GM12875 (cell line): Measurements from ENCODE around the gene ULK2.

Experiments used
- H3K4me3 ChIP-seq: one replicate; pipeline ENCODE4 v1.5.1; 2011; ENCODE audit warnings: low read depth, low read length, control low read depth
- TF ChIP-seq, protein P1 (sequence below): IDR thresholded peaks from 2 replicates; pipeline ENCODE4 v1.5.1; 2011; ENCODE audit warnings: low read depth, mild to moderate bottlenecking, control low read depth, inconsistent platforms, low read length, moderate library complexity, borderline replicate concordance; ENCODE audit not compliant: insufficient read depth

The ULK2 gene

DNA sequence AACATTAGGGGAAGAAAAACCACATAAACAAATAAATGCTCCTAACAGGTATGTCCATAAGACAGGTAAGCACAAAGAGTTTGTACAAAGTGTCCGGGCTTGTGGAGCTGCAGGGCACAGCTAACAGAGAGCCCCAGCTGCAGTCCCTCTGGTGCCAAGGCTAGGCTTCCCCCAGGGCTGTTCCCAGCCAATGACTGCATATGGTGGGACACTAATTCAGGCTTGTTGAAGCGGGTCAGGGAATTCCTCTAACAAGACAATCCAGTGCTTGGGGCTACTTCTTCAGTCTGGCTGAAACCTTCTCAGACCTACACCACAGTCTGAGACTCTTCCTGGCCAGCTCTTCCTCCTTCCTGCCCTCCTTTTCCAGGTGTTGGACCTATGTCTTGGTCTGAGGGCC, 67.9 kb downstream of the ULK2 start:
- TF ChIP-seq, protein P1, sequence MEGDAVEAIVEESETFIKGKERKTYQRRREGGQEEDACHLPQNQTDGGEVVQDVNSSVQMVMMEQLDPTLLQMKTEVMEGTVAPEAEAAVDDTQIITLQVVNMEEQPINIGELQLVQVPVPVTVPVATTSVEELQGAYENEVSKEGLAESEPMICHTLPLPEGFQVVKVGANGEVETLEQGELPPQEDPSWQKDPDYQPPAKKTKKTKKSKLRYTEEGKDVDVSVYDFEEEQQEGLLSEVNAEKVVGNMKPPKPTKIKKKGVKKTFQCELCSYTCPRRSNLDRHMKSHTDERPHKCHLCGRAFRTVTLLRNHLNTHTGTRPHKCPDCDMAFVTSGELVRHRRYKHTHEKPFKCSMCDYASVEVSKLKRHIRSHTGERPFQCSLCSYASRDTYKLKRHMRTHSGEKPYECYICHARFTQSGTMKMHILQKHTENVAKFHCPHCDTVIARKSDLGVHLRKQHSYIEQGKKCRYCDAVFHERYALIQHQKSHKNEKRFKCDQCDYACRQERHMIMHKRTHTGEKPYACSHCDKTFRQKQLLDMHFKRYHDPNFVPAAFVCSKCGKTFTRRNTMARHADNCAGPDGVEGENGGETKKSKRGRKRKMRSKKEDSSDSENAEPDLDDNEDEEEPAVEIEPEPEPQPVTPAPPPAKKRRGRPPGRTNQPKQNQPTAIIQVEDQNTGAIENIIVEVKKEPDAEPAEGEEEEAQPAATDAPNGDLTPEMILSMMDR, result no peak
- H3K4me3 ChIP-seq, result no peak overlapping the region

DNA sequence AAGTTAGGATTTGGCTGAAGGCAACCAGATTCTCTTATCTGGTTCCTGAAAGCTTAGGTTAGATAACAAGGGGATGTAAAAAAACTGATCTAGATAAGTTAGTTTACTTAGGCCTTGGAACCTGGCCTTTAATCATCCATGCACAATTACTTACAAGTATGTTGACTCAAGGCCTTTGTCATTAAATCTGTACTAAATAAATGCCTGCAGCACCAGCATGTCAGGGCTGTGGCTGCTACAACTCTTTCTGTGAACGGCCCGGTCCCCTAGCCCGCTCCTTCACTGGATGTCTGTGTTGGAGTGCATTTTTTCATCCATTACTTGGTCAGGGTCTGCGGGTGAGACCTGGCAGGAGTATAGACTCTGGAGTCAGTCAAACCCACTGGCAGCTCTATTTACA, 71.3 kb downstream of the ULK2 start:
- no peak overlapping the region for H3K4me3 ChIP-seq
- TF ChIP-seq, protein P1, result no peak

DNA sequence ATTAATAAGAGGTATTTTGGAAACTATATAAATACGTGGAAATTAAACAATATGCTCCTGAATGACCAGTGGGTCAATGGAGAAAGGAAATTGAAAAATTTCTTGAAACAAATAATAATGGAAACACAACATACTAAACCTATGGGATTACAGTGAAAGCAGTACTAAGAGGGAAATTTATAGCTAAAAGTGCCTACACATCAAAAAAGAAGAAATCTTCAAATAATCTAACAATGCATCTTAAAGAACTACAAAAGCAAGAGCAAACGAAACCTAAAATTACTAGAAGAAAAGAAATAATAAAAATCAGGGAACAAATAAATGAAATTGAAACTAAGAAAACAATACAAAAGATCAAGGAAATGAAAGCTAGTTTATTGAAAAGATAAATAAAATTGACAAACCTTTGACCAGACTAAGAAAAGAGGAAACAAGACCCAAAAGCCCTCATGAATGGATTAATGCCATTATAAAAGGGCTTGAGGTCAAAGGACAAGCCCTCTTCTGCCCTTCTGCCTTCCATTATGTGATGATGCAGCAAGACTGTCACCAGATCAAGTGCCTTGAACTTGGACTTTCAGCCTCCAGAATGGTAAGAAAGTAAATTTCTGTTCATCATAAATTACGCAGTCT, 75.7 kb downstream of the ULK2 start:
- TF ChIP-seq, protein P1, result no peak
- H3K4me3 ChIP-seq, result no peak overlapping the region

DNA sequence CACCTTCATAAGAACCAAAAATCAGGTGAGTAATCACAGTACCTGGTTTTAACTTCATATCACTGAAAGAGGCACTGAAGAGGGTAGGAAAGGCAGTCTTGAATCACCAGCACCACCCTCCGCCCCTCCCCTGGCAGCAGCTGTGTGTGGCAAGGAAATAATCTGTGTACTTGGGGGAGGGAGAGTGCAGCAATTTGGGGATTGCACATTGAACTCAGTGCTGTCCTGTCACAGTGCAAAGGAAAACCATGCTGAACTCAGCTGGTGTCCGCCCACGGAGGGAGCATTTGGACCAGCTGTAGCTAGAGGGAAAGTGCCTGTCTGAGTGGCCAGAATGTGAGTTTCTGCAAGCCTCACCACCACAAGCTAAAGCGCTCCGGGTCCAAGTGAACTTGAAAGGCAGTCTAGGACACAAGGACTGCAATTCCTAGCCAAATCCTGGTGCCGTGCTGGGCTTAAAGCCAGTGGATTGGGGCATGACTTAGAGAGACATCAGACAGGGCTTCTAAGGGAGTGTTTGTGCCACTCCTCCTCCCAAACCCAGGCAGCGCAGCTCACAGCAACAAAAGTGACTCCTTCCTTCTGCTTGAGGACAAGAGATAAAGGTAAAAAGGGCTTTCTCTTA, 79.9 kb downstream of the ULK2 start:
- TF ChIP-seq, protein P1, result no peak
- no peak overlapping the region for H3K4me3 ChIP-seq

DNA sequence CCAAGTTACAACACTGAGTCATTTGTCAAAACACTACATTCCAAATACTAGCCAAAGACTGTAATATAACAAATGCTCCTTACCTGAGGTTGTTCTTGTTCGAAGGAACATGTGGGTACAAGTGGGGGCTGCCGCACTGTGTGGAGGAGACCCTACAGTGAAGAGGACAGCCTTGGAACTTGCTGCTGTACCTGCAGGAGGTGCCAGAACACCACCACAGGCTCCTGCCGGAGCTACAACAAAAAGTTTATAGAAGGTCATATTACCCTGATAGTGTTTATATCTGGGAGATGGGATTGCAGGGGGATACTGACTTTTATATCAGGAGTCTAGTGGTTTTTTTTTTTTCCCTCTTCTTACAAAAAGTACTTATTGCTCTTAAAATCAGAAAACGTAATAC, 81.9 kb downstream of the ULK2 start:
- TF ChIP-seq, protein P1, result no peak

DNA sequence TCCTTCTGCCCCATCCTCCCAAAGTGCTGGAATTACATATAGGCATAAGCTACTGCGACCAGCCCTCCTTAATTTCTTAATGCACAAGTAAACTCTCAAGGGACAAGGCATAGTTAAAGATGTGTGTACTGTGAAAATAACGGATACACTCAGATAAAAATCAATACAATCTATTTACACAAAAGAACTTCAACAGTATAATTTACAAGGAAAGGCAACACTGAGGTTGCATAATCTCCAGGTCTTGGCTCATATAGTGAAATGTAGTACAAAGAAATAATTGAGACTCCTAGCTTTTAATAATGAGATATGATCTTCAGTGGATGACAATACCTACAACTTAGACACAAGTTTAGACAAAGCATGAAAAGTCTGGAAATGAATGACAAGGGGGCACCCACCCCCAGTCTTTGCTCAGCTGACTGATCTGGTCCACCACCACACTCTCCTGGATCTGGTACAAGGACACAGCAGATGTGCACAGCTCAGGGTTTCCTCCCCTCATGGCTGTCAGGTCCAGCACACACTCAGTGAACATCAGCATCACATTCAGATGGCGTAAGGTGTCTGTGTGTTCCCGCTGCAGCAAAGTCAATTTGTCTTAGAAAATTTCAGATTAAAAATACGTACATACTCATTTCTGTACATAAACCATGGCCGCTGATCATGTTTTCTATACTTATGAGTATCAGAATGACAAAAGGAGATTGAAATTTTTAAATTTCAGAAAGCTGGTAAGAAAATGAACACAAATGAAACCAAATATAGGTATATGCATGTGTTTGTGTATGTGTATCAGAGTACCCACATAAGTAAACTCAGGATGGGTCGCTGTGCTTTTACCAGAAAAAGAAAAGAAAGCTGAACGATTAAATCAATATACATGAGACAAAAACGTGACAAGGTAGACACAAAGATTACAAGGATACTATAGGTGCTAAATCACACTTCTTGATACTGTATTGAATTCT, 86.0 kb downstream of the ULK2 start:
- H3K4me3 ChIP-seq, result no peak overlapping the region
- TF ChIP-seq, protein P1, result no peak

More for the DNA sequence above, 81.9 kb downstream of the ULK2 start:
- no peak overlapping the region for H3K4me3 ChIP-seq

DNA sequence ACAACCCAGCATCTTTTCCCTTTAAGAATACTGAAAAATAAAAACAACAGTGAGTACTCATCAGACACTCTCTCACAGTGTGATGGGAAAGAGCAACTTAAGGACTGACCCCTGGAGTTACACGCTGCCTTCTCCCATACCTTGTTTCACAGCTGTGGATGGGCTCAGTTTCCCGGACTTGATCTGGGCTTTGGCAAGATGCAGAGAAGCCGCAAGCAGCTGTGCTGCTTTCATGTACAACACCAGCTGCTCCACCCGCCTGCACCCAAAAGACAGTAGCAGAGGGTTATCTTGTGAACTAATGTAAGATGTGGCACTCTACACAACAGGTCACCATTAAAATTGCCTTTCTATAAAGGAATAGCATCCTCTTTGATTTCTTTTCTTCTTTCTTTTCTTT, 86.9 kb downstream of the ULK2 start:
- TF ChIP-seq, protein P1, result no peak
- H3K4me3 ChIP-seq, result no peak overlapping the region
